ENCODE data around the gene HSPB1.
"Not testable (repeated sequence)": the region's sequence is repeated elsewhere in the genome, so short reads cannot be mapped to it uniquely, and the experiment has no call there.

The HSPB1 gene

DNA sequence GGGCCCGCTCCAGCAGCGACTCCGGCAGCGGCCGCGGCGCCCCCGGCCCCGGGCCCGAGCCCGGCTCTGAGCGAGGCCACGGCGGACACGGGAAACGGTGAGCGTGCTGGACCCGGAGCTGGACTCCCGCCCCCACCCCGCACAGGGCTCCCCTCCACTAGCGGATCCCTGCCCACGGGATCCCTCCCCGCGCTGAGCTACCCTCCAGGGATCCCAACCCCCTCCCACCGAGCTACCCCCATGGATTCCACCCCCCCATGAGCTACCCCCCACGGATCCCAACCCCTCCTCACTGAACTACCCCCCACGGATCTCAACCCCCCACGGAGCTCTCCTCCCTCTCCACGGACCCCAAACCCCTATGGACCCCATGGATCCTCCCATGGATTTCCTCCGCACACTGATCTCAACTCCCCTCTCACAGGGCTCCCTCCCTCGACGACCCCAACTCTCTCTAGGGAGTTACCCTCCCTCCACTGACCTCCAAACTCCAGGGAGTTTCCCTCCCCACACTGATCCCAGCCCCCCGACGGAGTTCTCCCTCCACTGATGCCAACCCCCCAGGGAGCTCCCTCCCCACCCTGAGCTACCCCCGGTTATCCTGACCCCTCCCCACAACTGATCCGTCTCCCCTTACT, 20.6 kb upstream of the HSPB1 start:
- no peak for DNase-seq

DNA sequence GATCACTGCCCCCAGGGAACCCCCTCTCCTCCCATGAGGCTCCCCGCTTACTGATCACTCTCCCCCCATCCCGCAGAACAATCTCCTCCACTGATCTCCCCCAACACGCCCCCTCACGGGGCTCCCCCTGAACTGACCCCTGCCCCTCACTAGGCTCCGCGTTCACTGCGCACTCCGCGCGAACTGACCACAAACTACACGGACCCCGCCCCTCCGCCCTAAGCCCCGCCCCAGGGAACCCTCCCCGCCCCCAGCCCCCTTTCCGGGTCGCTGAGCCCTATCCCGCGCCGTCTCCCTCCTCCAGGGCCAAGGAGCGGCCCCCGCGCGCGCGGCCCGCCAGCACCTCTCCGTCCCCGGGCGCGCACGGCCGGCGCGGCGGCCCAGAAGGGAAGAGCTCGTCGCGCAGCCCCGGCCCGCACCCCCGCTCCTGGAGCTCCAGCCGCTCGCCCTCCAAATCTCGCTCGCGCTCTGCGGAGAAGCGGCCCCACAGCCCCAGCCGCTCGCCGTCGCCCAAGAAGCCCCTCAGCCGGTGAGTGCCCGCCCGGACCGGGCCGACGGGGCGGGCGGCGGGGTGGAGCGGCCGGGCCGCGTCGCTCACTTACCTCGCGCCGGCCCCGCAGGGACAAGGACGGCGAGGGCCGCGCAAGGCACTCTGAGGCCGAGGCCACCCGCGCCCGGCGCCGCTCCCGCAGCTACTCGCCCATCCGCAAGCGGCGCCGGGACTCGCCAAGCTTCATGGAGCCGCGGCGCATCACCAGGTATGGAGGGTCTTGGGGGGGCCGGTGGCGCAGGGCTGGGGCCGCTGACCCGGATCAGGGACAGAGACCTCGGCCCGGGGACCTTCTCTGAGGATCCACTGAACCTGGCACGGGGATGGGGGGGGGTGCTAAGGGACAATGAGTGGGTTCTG, 19.9 kb upstream of the HSPB1 start:
- no peak for DNase-seq

- no peak for DNase-seq
These were observed 19.0 kb upstream of the HSPB1 start for GRCh38 chr7:76283254-76284159.

GRCh38 chr7:76285604-76286374, 16.7 kb upstream of the HSPB1 start:
- DNase-seq = no peak

DNA sequence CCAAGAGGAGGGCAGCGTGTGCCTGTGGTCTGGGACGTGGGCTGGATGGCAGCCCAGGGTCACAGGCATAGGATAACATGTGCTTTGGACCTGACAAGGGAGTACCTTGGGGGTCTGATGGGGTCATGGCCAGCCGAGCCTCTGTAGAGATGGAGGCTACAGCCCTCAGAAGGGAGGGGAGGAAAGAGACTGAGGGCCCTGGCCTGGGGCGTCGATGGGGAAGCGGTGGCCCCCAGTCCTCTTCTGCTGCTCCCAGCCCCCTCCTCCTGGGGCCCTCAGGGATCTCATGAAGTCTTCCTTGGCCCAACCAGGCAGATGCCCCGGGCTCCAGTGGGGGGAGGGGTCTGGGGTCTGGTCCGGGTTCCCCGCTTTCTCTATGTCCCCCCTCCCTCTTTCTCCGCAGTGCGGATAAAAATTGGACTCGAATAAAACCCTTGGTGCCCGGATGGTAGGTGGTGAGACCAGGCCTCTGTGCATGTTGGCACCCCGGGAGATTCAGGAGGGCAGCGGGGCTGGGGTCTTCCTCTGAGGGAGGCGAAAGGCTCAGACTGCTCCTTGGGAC, 15.6 kb upstream of the HSPB1 start:
- no peak for DNase-seq

DNA sequence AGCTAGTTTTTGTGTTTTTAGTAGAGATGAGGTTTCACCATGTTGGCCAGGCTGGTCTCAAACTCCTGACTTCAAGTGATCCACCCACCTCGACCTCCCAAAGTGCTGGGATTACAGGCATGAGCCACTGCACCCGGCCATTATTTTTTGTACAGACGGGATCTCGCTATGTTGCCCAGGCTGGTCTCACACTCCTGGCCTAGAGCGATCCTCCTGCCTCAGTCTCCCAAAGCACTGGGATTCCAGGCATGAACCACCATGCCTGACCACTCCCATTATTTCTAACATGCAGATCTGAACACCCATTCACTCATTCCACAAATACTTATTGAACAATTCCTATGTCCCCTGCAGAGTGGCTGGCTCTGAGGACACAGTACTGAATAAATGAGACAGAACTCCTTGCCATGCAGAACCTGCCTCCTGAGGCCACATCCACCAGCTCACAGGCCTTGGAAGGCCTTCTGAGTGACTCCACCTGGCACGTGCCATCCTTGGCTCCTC, 11.6 kb upstream of the HSPB1 start:
- DNase-seq = not testable (repeated sequence)

DNA sequence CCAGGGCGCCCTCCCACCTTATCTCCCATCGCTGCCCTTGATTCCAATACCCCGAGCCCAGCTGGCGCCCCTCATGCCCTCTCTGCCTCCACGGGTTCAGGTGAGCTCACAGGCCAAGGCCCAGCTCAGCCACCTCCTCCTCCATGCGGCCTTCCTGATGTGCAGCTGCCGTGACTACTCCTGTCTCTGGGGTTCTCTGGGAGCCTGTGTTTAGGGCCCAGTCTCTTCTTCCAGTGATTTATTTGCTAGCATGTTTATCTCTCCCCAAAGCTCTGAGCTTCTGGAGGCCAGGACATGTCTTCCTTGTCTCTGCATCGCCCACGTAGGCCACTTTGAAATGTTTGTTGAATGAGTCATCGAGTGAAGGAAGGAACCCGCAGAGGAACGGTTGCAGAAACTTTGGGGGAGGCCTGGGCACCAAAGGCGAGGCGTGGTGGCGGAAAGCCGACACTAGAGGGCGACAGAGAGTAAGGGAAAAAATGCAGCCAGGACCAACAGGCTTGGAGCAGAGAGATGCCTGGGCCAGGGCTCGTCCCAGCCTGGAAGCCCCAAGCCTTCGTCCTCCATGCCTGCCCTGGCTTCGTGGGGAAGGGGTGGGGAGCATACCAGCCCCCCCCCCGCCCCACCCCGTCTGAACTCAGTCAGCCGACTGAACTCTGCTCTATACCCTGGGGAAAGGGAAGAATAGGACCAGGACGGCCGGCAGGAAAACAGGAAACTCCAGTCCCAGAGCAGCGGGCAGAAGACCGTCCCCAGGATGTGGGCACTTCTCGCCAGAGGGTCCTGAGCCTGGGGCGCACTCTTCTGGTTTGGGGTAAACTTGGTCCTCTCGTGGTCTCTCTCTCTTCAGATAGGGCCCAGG, 10.9 kb upstream of the HSPB1 start:
- DNase-seq = peak; percentile 82

DNA sequence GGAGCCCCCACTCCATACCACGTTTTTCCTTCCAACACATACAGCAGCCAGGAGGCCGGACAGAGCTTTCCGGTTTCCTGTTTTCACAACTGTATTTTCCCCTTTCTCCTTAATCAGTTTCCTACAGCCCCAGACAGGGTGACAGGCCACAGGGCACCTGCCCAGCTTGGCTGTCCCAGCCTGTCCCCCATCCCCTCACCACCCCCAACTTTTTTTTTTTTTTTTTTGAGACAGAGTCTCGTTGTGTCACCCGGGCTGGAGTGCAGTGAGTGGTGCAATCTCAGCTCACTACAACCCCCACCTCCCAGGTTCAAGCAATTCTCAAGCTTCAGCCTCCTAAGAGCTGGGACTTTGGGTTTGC, 10.3 kb upstream of the HSPB1 start:
- DNase-seq = no peak

GRCh38 chr7:76292911-76293310, 9.6 kb upstream of the HSPB1 start:
- not testable (repeated sequence) for DNase-seq

DNA sequence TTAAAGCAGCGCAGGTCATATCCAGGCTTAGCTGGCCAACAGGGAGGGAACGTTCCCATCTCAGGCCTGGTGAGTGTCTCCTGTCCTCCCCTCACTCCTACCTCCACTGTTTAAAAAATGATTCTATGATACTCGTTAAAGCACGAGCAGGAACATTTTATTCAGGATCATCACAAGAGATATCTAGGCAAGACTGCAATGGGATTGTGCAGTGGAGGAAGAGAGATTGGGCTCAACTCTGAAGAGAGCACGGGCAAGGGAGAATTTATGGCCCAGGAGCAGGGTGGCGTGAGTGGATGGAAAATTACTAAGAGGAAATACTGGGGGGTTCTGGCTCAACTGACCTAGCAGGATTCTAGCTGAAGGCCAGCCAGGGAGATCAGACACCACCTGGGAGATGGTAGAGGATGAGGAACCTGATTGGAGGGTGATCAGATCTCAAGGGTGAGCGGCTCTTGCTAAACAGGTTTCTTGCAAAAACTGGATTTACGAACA, 9.0 kb upstream of the HSPB1 start:
- DNase-seq = no peak

DNA sequence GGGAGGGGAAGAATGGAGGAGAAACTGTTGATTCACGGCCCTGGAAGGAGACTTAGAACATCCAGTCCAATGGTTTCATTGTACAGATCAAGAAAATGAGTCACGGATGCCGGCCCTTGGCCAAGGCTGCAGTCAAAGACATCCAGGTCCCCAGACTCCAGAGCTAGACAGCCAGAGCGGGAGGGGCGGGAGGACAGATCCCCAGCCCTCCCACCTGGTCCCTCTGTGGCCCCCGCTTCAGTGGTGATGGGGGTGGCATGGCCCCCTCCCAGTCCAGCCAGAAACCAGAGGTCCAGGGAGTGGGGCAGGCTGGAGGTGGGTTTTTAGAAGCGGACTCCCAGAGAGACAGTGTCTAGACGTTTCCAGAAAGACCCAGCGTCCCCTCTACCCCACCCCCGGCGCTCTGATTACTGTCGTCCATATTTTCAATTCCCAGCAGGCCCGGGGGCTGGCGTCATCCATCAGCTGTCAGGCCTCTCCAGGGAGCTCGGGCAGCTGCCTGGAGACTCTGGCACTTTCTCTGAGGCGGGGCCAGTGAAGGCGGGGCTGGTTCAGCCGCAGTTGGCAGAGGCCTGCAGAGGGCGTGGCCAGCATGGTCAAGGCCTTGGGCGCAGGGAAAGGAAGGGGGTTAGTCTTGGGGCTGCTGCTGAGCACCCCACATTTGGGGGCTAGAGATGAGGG, 8.0 kb upstream of the HSPB1 start:
- DNase-seq = peak; percentile 88

DNA sequence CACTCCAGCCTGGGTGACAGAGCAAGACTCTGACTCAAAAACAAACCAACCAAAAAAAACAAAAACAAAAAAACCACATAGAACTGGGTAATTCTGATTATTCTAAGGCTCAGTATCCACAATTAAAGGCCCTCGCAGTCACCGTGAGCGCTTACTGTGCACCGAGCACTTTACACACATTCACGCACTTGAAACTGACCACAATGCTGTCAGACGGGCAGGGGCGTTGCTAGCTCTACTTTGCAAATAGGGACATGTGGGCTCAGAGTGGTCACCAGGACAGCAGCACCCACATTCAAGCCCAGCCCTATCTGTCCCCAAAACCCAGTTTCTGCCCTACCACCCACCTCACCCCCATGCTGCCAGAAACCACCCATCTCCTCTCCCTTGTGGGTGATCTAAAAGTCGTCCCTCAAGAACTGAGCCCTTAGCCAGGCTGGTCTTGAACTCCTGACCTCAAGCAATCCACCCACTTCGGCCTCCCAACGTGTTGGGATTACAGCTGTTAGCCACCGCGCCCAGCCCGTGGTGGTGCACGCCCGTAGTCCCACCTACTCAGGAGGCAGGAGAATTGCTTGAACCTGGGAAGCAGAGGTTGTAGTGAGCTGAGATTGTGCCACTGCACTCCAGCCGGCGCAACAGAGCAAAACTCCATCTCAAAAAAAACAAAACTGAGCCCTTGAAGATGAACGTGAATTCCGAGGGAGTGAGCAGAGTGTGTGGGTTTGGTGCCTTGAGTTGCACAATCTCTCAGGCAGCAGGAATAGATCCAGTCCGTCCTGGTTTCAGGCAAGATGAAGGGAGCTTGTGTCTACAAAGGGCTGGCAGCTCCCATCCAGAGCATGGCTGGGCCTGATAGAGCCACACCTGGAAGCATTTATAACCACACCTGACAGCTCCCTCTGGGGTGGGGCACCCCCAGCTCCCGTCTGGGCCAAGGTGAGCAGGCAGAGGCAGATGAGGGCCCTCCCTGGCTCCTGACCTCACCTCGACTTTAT, 5.4 kb upstream of the HSPB1 start:
- peak; percentile 18 for DNase-seq

- no peak for DNase-seq
These were observed 2.2 kb upstream of the HSPB1 start for GRCh38 chr7:76300166-76300731.

GRCh38 chr7:76301000-76301399, 1.5 kb upstream of the HSPB1 start:
- DNase-seq = no peak

GRCh38 chr7:76303202-76304147, 1.0 kb downstream of the HSPB1 start:
- DNase-seq = peak; percentile 69

GRCh38 chr7:76304888-76305375, 2.5 kb downstream of the HSPB1 start:
- DNase-seq = peak; percentile 41

DNA sequence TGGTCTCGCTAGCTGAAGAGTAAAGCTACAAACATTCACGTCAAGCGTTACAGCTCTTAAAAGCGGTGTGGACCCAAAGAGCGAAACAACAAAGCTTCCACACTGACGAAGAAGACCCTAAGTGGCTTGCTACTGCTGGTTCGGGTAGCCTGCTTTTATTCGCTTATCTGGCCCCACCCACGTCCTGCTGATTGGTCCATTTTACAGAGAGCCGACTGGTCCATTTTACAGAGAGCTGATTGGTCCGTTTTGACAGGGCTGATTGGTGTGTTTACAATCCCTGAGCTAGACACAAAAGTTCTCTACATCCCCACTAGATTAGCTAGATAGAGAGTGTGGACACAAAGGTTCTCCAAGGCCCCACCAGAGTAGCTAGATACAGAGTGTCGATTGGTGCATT, 6.4 kb downstream of the HSPB1 start:
- DNase-seq = not testable (repeated sequence)

Data from DMS79 treated with DMSO at 0.1 percent for 48 hours (cell line).